ENCODE measurements around the gene NEDD4.

GRCh38 chr15:55784286-55784685 lies 209.1 kb downstream of the NEDD4 start:
- no peak for TF ChIP-seq CTCF (IDR thresholded peaks at IDR 0.05; ENCODE audit: low read depth, low read length, poor library complexity, severe bottlenecking)
- no peak for TF ChIP-seq EZH2phosphoT487 (IDR thresholded peaks at IDR 0.05; ENCODE audit: borderline replicate concordance, low read length)
